Right forelimb (tissue), 1 donor: ENCODE measurements around the gene CD59.
"Not testable (repeated sequence)": the region's sequence is repeated elsewhere in the genome, so short reads cannot be mapped to it uniquely, and the experiment has no call there.

Experiments used
- DNase-seq: peaks from one replicate; pipeline ENCODE4 v3.0.0-alpha.2; 2018

CD59 gene

DNA sequence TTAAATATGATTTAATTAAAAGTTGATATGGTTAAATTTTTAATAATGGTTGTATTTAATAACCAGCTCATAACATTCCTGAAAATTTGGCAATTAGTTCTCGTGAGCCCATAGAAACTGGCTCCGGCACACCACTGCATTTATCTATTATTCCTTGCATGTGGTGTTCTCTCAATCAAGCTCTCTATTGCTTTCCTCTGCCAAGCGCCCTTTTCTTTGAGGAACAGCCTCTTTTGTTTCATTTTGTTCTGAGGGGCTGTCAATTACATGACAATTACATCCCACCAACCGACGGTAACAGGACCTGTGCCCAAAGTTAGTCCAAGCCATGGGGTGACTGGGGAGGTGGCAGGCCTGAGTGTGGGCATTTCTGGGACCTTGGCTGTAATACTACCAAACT, 43.7 kb downstream of the CD59 start:
- no peak for DNase-seq

DNA sequence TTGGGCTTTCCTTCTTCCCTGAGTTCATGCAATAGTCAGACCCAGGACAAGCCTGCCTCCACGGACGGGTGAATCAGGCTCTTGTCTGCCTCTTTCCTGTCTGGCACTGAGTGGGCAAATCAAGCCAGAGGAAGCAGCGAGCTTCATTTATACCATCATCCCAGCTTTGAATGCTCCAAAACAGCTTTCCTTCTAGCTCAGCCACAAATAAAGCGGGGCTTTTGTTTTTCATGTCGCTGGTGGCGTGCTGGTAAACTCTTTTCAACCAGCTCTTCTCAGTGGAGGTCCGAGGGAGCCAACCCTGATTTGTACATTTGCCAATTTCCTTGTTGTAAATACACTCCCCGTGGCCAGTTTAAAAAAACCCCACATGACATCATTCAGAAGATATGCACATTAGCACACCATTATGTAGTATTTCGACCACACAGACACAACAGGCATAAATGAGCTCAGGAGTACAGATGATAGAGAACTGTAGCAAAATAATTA, 44.2 kb downstream of the CD59 start:
- DNase-seq = no peak

DNA sequence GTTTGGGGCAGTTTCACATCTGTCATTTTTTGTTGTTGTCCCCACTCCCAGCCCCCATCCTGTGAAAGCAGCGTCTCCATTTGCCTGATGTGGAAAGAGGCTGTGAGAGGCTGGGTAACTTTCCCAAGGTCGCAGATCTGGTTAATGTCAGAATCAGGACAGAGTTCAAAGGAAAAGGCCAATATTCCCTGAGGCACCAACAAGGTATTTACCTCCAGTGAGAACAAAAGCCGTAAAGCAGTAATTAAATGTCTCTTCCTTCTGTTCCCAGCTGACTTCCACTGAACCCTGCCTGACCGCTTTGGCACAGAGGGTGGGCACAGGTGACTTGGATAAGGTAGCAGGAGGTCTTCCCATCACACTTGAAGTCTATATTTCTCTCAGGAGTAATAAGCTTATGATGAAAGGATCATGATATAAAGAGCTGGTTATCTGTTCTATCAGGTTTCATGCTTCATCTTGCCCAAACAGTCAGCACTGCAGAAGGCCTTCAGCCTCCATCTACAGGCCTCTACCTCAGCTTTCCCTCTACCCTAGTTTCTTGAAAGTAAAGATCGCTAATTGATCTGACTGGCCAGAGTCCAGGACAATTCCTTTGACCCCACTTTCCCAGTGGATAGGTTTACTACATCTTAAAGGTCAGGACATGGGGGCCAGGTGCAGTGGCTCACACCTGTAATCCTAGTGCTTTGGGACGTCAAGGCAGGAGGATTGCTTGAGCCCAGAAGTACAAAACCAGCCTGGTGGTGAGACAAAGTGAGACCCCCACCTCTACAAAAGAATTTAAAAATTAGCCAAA, 45.0 kb downstream of the CD59 start:
- DNase-seq = no peak

DNA sequence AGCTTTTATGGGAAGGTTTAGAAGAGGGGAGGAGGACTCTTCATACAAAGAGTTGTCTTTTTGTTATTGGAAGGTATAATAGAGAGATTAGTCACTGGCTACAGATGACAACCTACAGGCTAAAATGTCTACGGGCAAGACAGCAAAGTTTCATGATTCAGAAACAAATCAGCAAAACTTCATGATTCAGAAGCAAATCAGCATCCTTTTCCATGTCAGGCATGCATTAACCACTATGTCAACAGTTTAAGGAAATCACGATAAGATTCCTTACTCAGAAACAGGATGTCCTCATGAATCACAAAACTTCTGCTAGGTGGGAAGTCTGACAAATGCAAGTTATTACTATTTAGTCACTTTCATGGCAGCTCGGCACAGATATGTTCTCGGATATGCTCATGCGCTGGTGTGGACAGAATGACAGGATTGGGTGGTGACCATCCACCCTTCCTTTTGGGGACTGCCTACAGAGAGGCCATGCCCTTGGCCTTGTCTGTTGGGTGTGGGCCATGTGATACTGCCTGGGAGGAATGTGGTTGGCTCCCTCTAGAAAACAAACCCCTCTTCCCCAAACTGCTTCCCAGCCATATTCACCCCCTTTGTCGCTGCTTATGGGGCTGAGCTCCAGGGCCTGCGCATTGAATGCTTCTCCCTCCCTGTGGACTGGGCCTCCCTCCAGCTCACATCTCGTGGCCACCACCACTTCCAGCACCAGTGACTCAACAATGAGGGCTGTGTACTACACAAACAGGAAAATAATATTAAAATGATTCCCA, 45.7 kb downstream of the CD59 start:
- DNase-seq = no peak

GRCh38 chr11:33689501-33689900, 46.7 kb downstream of the CD59 start:
- DNase-seq = no peak

DNA sequence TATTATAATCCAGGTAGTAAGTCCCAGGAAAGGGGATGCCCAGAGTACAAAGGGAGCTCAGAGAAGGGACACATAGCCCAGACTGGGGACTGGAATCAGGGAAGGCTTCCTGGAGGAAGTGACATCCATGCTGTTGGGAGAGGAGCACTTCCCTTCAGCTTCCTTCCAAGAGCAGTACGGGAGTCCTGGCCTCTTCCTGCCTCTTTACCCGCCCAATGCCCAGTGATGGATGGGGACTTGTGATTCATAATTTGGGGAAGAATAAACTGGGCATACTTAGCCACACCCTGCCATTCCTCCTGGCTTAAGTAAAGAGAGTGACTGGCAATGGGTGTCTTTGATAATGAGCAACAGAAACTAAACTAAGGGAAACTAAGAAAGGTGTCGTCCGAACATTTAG, 47.1 kb downstream of the CD59 start:
- DNase-seq = no peak

GRCh38 chr11:33687733-33688479, 48.3 kb downstream of the CD59 start:
- DNase-seq = no peak

DNA sequence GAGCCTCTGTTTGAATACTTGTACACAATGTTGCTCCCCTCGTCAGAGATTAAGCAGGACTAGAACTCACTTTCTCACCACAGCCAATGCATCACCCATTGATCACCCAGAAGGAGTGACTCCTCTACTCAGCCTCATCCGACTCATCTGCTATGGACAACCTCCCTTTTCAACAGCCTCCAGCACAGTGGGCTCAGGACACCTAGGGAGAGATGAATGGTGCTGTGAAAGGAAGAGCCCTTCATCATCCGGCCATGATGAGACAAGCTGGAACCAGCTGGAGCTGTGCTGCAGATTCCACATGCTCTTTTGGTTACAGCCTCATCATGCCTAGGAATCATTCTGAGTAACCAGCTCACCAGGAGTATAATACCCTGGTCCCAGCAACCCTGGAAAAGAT, 51.1 kb downstream of the CD59 start:
- DNase-seq = no peak

GRCh38 chr11:33684003-33684706, 52.1 kb downstream of the CD59 start:
- no peak for DNase-seq

GRCh38 chr11:33682446-33682845, 53.8 kb downstream of the CD59 start:
- no peak for DNase-seq

DNA sequence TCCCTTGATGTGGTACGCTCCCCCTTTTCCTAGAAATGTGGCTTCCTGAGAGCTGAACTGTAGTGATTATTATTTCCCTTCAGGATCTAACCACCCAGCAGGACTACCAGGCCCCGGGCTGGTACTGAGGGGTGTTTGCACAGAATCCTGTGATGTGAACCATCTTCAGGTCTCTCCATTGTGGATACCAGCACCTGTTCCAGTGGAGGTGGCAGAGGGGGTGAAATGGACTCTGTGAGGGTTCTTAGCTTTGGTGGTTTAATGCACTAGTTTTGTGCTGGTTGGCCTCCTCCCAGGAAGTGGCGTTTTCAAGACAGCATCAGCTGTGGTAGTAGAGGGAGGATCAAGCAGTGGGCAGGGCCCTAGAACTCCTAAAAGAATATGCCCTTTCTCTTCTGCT, 54.2 kb downstream of the CD59 start:
- DNase-seq = no peak

DNA sequence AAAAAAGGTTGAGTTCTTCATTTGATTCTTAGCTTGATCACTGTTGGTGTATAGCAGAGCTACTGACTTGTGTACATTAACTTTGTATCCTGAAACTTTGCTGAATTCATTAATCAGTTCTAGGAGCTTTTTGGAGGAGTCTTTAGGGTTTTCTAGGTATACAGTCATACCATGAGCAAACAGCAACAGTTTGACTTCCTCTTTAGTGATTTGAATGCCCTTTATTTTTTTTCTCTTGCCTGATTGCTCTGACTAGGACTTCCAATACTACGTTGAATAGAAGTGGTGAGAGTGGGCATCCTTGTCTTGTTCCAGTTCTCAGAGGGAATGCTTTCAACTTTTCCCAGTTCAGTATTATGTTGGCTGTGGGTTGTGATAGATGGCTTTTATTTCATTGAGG, 57.6 kb downstream of the CD59 start:
- not testable (repeated sequence) for DNase-seq

GRCh38 chr11:33674035-33674814, 62.0 kb downstream of the CD59 start:
- no peak for DNase-seq

DNA sequence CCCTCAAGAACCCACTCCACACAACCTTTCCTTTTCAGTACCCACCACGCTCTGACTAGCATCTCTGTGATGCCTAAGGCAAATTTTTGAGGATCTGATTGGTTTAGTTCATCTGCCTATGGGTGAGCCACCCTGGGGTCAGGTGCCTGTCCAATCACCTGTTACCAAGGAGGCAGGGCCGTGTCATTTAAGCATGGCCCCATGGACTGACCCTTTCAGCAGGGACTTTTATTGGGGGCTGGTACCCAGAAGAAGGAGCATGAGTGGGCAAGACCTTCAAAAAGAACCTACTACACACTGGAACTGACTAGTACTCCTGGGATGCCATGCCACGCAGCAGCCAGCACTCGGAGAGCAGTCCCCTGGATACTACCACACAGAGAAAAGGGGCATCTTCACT, 64.0 kb downstream of the CD59 start:
- no peak for DNase-seq

DNA sequence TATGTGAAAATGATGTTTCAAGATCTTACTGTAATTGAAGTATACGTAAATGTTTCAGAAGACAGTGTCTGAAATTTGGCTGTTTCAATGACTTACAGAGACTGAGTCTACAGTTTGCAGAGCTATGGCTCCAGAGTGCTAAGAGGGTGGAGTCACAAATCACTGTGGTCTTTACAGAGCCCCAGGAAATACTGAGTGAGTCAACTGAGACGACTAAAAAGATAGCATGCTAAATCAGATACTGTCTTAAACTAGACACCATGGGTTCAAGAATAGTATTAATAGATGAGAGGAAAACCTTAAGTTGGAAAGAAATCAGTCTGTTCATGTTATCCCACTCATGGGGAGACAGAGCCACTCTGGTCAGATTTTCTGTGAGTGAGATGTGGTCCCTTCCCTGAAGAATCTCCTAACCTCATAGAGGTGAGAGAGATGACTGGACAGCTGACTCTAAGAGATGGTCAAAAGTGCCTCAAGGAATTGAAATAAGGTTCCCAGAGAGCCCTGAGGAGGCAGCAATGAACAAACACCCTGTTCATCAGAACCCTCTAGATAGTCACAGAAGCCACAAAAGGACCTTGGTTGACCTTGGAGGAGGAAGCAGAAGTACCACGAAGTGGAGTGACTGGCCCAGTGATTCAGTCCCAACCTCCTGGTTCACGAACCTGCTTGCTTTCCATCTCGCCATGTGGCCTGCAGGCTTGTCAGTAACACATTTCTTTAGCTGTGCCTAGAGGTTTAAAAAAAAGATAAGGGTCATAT, 65.8 kb downstream of the CD59 start:
- no peak for DNase-seq

GRCh38 chr11:33669598-33670249, 66.5 kb downstream of the CD59 start:
- no peak for DNase-seq

DNA sequence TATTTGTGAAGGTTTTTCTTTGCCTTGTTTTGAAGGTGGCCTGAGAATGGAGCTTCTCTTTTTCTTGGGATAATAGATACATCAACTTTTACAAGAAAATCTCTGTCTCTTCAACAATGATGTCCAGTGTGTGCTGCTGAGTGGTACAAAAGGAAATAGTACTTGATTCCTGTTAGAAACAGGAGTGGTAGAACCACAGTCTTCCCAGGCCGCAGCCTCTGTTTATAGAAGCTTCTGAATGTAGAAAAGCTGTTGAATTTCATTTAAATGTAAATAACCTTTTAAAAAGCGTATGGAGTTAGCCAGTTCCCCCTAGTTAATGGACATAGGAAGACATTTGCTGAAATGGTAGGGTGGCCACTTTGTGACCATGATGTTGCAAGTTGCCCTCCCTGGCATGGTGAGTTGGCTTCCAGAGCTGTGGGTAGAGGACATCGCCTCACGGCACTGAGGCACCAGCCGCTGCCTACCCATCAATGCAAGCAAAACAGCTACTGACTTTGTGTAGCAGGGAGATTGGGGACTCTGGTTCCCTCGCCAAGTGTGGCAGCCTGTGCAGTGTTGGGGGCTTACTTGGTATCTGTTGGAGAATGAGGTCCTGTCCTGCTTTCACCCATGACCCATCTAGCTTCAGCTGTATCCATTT, 67.1 kb downstream of the CD59 start:
- no peak for DNase-seq

DNA sequence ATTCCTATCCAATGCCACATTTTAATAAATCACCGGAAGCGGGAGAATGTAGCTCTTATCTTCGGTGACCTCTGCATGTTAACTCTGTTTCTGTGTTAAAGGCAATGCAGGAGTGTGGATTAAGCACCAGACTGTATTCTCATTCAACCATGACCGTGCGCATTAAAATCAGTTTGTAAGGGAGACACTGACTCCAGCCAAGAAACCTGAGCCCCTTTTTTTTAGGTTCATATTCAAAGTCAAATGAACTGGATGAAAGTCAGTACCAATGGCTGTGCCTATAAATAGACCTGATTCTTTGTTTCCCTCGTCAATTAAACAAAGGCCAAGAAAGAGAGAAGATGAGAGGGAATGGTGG, 67.8 kb downstream of the CD59 start:
- no peak for DNase-seq

GRCh38 chr11:33667819-33668467, 68.3 kb downstream of the CD59 start:
- no peak for DNase-seq
